Neural cell (in vitro differentiated cells): ENCODE measurements around the gene AK5.

Experiments
- EP300 ChIP-seq: fragments of 450-650 bp; conservative IDR thresholded peaks from 2 replicates; pipeline ENCODE4 v1.6.1; 2014; ENCODE audit warnings: antibody characterized with exemption, mild to moderate bottlenecking, moderate library complexity; ENCODE audit not compliant: poor library complexity, severe bottlenecking
- EZH2 ChIP-seq: fragments of 200-600, 300-800 bp; shearing (Covaris generic), sonication (generic); IDR thresholded peaks from 2 replicates; pipeline ENCODE4 v1.6.1; 2014; ENCODE audit warnings: antibody characterized with exemption, low read length, borderline replicate concordance, mild to moderate bottlenecking; ENCODE audit not compliant: insufficient read depth, poor library complexity, severe bottlenecking
- MXI1 ChIP-seq: fragments of 450-650 bp; conservative IDR thresholded peaks from 2 replicates; pipeline ENCODE4 v1.6.1; 2014; ENCODE audit warnings: antibody characterized with exemption, mild to moderate bottlenecking; ENCODE audit not compliant: poor library complexity, severe bottlenecking
- POLR2AphosphoS5 ChIP-seq: IDR thresholded peaks from 2 replicates; pipeline ENCODE4 v1.6.1; 2012
- RAD21 ChIP-seq: fragments of 450-650 bp; conservative IDR thresholded peaks from 2 replicates; pipeline ENCODE4 v1.6.1; 2014; ENCODE audit warnings: antibody characterized with exemption, mild to moderate bottlenecking, moderate library complexity
- SMC3 ChIP-seq: fragments of 450-650 bp; conservative IDR thresholded peaks from 2 replicates; pipeline ENCODE4 v1.6.1; 2014; ENCODE audit warnings: antibody characterized with exemption, mild to moderate bottlenecking, moderate library complexity; ENCODE audit not compliant: poor library complexity
- TAF1 ChIP-seq: IDR thresholded peaks from 2 replicates; pipeline ENCODE4 v1.6.1; 2012; ENCODE audit warnings: low read depth
- TF ChIP-seq, protein P1 (sequence below): fragments of 450-650 bp; IDR thresholded peaks from 2 replicates; pipeline ENCODE4 v1.5.1; 2014; ENCODE audit warnings: antibody characterized with exemption, mild to moderate bottlenecking, moderate library complexity; ENCODE audit not compliant: poor library complexity, severe bottlenecking
- TF ChIP-seq, protein P2 (sequence below): IDR thresholded peaks from 2 replicates; pipeline ENCODE4 v1.6.1; 2012; ENCODE audit warnings: borderline replicate concordance

DNA sequence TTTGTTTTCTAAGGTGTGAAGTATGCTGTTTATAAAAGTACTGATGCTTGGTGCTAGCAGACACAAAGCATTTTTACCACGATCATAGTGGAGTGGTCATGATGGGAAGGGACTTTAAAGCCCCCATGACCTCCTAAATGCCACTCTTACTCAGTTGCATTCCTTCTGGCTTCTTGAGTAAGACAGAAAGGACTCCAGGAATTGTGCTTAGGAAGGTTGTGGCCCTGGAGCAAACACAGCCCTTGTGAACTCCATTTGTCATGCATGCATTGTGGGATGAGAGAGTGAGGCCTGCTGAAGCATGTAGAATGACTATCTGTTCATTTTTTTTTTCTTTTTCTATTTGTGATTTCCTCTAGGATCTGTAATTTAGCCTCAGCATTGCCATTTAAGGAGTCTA, 34.2 kb downstream of the AK5 start:
- TF ChIP-seq POLR2AphosphoS5 (no peak), EZH2 (no peak), MXI1 (no peak), EP300 (no peak), SMC3 (no peak), RAD21 (no peak), TAF1 (no peak)
- TF ChIP-seq, protein P1, sequence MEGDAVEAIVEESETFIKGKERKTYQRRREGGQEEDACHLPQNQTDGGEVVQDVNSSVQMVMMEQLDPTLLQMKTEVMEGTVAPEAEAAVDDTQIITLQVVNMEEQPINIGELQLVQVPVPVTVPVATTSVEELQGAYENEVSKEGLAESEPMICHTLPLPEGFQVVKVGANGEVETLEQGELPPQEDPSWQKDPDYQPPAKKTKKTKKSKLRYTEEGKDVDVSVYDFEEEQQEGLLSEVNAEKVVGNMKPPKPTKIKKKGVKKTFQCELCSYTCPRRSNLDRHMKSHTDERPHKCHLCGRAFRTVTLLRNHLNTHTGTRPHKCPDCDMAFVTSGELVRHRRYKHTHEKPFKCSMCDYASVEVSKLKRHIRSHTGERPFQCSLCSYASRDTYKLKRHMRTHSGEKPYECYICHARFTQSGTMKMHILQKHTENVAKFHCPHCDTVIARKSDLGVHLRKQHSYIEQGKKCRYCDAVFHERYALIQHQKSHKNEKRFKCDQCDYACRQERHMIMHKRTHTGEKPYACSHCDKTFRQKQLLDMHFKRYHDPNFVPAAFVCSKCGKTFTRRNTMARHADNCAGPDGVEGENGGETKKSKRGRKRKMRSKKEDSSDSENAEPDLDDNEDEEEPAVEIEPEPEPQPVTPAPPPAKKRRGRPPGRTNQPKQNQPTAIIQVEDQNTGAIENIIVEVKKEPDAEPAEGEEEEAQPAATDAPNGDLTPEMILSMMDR, result no peak
- TF ChIP-seq, protein P2, sequence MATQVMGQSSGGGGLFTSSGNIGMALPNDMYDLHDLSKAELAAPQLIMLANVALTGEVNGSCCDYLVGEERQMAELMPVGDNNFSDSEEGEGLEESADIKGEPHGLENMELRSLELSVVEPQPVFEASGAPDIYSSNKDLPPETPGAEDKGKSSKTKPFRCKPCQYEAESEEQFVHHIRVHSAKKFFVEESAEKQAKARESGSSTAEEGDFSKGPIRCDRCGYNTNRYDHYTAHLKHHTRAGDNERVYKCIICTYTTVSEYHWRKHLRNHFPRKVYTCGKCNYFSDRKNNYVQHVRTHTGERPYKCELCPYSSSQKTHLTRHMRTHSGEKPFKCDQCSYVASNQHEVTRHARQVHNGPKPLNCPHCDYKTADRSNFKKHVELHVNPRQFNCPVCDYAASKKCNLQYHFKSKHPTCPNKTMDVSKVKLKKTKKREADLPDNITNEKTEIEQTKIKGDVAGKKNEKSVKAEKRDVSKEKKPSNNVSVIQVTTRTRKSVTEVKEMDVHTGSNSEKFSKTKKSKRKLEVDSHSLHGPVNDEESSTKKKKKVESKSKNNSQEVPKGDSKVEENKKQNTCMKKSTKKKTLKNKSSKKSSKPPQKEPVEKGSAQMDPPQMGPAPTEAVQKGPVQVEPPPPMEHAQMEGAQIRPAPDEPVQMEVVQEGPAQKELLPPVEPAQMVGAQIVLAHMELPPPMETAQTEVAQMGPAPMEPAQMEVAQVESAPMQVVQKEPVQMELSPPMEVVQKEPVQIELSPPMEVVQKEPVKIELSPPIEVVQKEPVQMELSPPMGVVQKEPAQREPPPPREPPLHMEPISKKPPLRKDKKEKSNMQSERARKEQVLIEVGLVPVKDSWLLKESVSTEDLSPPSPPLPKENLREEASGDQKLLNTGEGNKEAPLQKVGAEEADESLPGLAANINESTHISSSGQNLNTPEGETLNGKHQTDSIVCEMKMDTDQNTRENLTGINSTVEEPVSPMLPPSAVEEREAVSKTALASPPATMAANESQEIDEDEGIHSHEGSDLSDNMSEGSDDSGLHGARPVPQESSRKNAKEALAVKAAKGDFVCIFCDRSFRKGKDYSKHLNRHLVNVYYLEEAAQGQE, result no peak
